Hematopoietic multipotent progenitor cell treated with erythropoietin and hydrocortisone succinate and interleukin-3 and kit ligand, for 15 days (in vitro differentiated cells): ENCODE measurements around the gene CLNK.

ENCODE experiments used
- DNase-seq: peaks from one replicate; pipeline ENCODE4 v3.0.0-alpha.2; 2015; ENCODE audit warnings: low spot score

Gene CLNK

GRCh38 chr4:10701702-10702460, 17.3 kb upstream of the CLNK start:
- DNase-seq: no peak

GRCh38 chr4:10701161-10701560, 16.6 kb upstream of the CLNK start:
- DNase-seq: no peak

- DNase-seq: no peak
These were observed 13.6 kb upstream of the CLNK start for GRCh38 chr4:10698172-10698571.

- DNase-seq: no peak
These were observed 12.5 kb upstream of the CLNK start for GRCh38 chr4:10697086-10697485.

- no peak for DNase-seq
These were observed 11.7 kb upstream of the CLNK start for GRCh38 chr4:10696253-10696652.

- DNase-seq: no peak
These were observed 10.3 kb upstream of the CLNK start for GRCh38 chr4:10694828-10695209.

GRCh38 chr4:10694151-10694827, 9.7 kb upstream of the CLNK start:
- no peak for DNase-seq

- no peak for DNase-seq
These were observed 7.1 kb upstream of the CLNK start for GRCh38 chr4:10691651-10692050.

- no peak for DNase-seq
These were observed 5.8 kb upstream of the CLNK start for GRCh38 chr4:10690185-10690907.

- no peak for DNase-seq
These were observed 4.3 kb upstream of the CLNK start for GRCh38 chr4:10688846-10689245.

- no peak for DNase-seq
These were observed 3.5 kb upstream of the CLNK start for GRCh38 chr4:10688022-10688421.

- DNase-seq: no peak
These were observed 3.0 kb upstream of the CLNK start for GRCh38 chr4:10687526-10687925.

GRCh38 chr4:10682397-10682796, 2.2 kb downstream of the CLNK start:
- DNase-seq: no peak

- DNase-seq: no peak
These were observed 6.6 kb downstream of the CLNK start for GRCh38 chr4:10677796-10678497.

- no peak for DNase-seq
These were observed 10.7 kb downstream of the CLNK start for GRCh38 chr4:10673817-10674369.

- no peak for DNase-seq
These were observed 12.2 kb downstream of the CLNK start for GRCh38 chr4:10672379-10672778.

- no peak for DNase-seq
These were observed 12.8 kb downstream of the CLNK start for GRCh38 chr4:10671799-10672198.

- DNase-seq: no peak
These were observed 13.2 kb downstream of the CLNK start for GRCh38 chr4:10671366-10671765.

- no peak for DNase-seq
These were observed 14.2 kb downstream of the CLNK start for GRCh38 chr4:10670321-10670720.

GRCh38 chr4:10667701-10668326, 16.8 kb downstream of the CLNK start:
- no peak for DNase-seq

GRCh38 chr4:10666616-10667015, 18.0 kb downstream of the CLNK start:
- no peak for DNase-seq

GRCh38 chr4:10664408-10664807, 20.2 kb downstream of the CLNK start:
- no peak for DNase-seq
